ENCODE results near the gene PAX2.

PAX2 gene

DNA sequence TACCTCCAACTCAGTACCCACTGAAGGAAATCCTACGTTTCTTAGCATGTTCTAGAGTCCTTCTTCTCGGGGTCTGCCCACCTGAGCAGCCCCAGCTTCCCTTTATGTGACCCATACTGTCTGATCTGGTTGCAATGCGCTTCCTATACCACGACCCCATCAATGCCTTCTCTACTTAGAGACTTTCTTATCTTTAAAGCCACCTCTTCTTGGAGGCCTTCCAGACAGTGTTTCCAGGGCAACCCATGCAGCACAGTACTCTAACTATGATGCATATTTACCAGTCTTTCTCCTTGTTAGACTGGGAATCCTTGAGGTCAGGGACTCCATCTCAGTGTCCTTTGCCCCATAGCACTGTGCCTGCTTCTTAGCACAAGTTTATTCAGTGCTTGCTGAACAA, 112.9 kb downstream of the PAX2 start:
- H3K4me3 ChIP-seq (ENCODE audit: low read length) = no peak overlapping the region
- DNase-seq (ENCODE audit: low read depth) = no peak
- TF ChIP-seq CTCF (conservative IDR thresholded peaks at IDR 0.05; ENCODE audit: low read length) = no peak

DNA sequence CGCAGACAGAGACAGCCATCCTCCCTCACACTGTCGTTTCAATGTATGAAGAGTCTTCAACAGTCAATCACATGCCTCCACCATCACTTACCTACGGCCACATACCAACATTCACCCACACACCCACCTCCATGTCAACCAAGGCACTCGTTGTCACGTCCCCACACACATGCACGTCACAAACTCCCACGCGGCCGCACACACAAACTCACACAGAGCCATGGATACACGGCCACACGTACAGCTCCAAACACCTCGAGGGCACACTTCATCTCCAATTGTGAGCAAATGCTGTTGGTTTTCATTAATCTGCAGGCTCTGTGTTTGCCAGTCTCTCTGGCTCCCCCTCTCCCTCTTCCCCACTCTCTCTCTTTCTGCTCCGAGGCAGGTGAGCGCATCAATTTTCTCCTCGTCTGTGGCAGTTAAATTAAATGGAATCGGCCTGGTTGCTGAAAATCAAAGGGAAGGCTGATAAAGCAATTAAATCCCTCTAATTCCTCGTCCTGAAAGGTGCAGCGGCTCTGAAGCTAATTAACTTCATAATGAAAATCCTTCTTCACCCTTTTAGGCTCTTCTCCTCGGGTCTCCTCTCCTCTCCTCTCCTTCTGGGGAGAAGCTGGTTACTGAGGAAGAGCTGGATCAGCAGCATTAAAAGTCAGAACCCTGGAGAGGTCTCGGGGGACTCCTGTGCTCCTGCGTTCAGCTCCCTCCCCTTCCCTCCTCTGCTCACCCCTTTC, 113.5 kb downstream of the PAX2 start:
- DNase-seq (ENCODE audit: low read depth) = no peak
- TF ChIP-seq CTCF (conservative IDR thresholded peaks at IDR 0.05; ENCODE audit: low read length) = no peak
- no peak overlapping the region for H3K4me3 ChIP-seq (ENCODE audit: low read length)

DNA sequence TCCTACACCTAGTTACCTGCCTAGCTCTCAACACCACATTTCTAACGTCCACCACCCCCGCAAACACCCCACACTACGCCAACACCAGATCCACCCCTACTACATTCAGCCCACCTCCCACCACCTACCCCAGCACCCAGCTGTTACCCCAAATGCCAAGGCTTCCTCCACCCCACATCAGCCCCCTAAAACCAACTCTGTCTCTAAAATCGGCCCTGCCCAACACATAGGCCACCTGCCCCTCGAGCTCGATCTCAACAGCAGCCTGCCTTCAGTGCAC, 114.0 kb downstream of the PAX2 start:
- no peak for DNase-seq (ENCODE audit: low read depth)
- no peak overlapping the region for H3K4me3 ChIP-seq (ENCODE audit: low read length)
- no peak for TF ChIP-seq CTCF (conservative IDR thresholded peaks at IDR 0.05; ENCODE audit: low read length)

DNA sequence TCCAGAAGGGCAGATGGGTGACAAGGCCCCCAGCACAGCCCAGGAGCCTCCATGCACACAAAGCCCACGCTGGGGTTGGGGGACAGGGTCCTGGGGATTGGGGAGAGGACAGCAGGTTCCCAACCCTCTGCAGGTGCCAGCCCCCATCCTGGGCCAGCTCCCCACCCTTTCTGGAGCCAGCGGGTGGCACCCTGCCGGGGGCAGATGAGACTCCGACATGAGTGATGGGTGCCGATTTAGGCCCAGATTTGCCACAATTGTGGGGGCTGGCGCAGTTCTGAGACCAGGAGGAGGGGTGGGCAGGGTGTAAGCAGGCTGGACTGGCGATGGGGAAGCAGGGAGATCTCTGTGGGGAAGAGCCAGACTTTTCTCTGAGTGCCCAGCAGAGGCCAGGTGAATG, 118.1 kb downstream of the PAX2 start:
- no peak for TF ChIP-seq CTCF (conservative IDR thresholded peaks at IDR 0.05; ENCODE audit: low read length)
- H3K4me3 ChIP-seq (ENCODE audit: low read length) = no peak overlapping the region
- DNase-seq (ENCODE audit: low read depth) = no peak

GRCh38 chr10:100864036-100864885, 118.9 kb downstream of the PAX2 start:
- no peak for DNase-seq (ENCODE audit: low read depth)
- no peak for TF ChIP-seq CTCF (conservative IDR thresholded peaks at IDR 0.05; ENCODE audit: low read length)
- no peak overlapping the region for H3K4me3 ChIP-seq (ENCODE audit: low read length)

- TF ChIP-seq CTCF (conservative IDR thresholded peaks at IDR 0.05; ENCODE audit: low read length) = no peak
- no peak for DNase-seq (ENCODE audit: low read depth)
- H3K4me3 ChIP-seq (ENCODE audit: low read length) = no peak overlapping the region
These were observed 119.6 kb downstream of the PAX2 start for GRCh38 chr10:100864978-100865377.

GRCh38 chr10:100866010-100866409, 120.6 kb downstream of the PAX2 start:
- TF ChIP-seq CTCF (conservative IDR thresholded peaks at IDR 0.05; ENCODE audit: low read length) = no peak
- H3K4me3 ChIP-seq (ENCODE audit: low read length) = no peak overlapping the region
- no peak for DNase-seq (ENCODE audit: low read depth)

Data from AG10803 (cell line).